NCI-H146 (cell line): ENCODE data around the gene IGSF6.
"Not testable (repeated sequence)": the region's sequence is repeated elsewhere in the genome, so short reads cannot be mapped to it uniquely, and the experiment has no call there.

Experiments
- DNase-seq: peaks from one replicate; lab custom pipeline; 2025; lab: John Stamatoyannopoulos, UW

Gene IGSF6

DNA sequence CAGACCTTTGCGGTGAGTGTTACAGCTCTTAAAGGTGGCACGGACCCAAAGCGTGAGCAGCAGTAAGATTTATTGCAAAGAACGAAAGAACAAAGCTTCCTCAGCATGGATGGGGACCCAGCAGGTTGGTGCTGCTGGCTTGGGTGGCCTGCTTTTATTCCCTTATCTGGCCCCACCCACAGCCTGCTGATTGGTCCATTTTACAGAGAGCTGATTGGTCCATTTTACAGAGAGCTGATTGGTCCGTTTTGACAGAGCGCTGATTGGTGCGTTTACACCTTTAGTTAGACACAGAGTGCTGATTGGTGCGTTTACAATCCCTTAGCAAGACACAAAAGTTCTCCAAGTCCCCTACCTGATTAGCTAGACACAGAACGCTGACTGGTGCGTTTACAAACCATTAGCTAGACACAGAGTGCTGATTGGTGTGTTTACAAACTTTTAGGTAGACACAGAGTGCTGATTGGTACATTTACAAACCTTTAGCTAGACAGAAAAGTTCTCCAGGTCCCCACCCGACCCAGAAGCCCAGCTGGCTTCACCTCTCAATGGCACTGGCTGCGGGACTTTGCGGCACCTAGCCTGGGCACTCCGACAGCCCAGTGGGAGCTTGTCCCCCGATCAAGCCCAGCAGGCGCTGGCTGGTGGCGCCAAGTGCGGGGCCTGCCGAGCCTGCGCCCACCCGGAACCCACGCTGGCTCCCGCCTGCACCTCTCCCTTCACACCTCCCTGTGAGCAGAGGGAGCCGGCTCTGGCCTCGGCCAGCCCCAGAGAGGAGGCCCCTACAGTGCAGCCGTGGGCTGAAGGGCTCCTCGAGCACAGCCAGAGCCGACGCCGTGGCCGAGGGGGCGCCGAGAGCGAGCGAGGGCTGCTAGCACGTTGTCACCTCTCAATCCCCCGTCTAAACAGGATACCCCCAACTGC, 22.5 kb downstream of the IGSF6 start:
- not testable (repeated sequence) for DNase-seq

DNA sequence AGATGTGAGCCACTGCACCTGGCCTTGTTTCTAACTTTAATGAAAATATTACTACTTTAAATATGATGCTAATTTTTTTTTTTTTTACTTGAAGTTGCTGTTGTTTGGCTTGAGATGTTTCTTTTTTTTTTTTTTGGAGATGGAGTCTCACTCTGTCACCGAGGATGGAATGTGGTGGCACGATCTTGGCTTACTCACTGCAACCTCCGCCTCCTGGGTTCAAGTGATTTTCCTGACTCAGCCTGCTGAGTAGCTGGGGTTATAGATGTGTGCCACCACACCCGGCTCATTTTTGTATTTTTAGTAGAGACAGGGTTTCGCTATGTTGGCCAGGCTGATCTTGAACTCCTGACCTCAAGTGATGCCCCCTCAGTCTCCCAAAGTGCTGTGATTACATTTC, 23.6 kb downstream of the IGSF6 start:
- no peak for DNase-seq

DNA sequence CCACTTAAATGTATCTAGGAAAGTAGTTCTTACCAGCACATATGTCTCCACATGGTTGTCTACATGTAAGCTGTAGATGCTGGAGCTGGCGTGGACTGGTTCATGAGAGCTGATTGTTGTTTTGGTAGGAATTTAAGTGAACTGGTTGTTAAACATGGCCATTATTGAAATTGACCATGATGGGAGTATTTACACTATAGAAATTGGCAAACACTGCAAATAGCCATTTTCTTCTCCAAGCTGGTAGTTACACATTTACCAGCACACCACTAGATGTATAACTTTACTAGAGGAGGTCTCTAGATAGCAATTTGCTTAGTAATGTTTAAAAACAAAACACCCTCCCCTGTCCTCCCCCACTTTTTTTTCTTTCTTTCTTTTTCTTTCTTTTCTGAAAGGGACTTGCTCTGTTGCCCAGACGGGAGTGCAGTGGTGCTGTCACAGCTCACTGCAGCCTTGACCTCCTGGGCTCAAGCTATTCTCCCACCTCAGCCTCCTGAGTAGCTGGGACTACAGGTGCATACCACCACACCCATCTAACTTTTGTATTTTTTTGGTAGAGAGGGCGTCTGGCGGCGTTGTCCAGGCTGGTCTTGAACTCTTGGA, 24.2 kb downstream of the IGSF6 start:
- no peak for DNase-seq

DNA sequence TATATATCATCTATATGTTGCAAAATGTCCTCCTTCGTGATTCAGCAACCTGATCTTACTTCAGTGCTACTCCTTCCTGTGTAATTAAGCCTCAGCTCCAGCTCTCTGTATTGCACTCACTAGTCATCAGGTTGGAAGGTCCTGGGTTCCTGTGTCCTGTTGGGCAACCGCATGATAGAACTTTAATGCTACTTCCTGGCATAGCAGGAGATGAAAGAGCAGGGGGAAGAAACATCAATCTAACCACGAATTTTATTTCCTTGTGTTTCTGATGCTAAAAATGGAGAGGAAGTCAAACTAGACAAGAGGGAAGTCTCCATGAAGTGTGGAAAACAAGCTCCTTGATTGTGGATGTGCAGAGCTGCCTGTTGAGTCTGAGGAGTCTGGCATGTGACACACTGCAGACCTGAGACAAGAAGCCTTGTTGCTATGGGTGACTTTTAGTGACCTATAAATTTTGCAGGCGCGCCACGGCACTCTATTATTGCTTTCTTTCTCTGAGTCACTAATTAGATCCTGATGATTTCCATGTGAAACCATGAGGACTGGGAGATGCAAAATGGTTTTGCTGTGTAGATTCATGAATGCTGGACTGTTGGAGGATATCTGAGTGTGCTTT, 25.6 kb downstream of the IGSF6 start:
- no peak for DNase-seq

DNA sequence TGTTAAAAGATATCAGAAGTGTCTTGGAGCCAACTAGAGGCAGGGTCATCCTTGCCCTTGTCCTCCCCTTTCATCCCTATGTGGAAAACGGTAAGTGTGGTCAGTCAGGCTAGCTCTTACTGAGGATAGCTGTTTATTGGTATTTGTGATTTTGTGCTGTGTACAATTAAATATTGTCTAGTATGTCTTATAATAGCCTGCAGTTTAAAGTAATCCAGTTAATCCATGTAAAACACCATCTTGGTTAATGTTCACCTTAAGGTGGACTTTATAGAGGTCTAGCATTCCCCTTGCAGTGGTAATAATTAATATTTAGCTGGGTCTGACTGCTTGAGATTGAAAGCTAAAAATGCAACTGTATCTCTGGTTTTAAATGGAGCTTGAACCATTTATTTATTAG, 27.4 kb downstream of the IGSF6 start:
- no peak for DNase-seq

DNA sequence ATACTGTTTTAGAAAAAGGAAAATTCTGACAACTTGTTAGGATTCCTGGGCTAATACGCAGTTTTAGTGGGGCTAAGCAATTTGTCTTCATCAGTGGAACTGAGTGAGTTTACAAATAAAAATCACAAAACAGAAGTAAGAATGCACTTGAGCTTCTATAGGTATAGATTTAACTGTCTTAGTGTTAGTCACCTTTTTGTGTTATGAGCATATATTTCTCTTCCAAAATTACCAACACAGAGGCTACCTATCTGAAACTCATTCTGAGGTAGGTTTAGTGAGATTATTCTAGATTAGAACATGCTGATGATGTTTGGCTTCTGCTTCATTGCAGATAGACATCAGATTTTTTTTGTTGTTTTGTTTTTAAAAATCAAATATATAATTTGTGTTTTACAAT, 29.9 kb downstream of the IGSF6 start:
- DNase-seq: no peak

DNA sequence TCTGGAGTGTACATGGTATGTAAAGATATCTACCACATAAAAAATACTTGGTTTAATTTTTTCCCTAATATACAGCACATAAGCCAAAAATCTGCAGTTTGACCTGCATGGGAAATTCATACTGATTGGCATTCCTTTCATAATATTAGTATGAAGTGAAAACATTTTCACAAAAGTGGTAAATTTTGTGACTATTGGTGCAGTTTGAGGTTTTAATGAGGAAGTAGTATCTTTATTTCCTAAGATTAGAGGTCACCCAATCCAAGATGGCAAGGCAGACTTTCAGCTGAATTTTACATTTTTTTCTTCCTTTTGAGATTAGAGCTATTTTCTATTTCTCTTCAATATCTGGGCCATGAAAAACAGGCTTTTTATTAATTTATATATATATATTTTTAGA, 31.8 kb downstream of the IGSF6 start:
- no peak for DNase-seq

DNA sequence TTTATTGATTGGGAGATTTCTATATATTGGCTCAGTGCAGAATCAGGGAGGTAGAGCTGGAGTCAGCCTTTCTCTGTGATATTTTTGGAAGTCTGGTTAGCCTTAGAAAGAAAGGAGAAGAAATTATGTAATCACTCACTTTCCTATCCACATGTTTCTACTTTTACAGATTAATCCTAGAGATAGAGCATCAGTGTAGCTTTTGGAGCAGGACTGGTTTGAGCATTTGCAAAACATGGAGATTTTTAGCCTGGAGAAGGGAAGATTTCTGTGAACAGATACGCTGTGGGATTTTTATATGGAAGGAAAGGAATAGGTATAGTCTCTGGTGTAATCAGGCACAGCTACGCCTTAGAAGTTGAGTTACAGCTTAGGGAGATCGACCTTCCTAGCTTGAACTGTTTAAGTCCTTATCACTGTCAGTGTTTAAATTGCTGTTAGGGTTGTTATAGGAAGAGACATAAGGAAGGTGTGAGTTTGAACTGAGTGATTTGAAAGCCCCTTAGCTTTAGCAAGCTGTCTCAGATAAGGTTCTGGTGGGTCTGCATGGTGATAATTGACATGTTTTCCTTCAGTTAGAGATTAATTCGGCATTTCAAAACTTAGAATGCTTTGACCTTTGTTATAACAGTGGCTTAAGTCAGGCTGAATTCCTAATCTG, 32.5 kb downstream of the IGSF6 start:
- DNase-seq: no peak

DNA sequence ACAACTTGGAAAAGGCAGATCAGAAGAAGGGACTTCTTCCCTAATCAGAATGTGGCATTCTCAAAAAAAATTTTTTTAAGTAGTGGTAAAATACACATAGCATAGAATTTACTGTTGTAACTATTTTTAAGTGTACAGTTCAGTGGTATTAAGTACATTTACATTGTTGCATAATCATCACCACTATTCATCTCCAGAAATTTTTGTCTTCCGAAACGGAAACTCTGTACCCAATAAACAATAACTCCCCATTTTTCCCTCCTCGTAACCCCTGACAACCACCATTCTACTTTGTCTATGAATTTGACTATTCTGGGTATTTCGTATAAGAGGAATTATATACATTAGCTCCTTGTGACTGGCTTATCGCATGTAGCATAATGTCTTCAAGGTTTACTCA, 34.1 kb downstream of the IGSF6 start:
- DNase-seq: no peak

DNA sequence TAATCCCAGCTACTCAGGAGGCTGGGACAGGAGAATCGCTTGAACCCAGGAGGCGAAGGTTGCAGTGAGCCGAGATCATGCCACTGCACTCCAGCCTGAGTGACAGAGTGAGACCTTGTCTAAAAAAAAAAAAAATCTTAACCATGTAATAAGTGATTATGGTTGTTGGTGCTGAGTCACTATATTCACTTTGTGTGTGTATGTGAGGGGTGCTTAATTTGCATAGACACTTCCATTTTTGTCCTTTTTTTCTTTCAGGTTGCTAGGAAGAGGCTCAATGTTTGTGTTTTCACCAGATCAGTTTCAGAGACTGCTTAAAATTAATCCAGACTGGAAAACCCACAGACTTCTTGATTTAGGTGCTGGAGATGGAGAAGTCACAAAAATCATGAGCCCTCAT, 34.8 kb downstream of the IGSF6 start:
- no peak for DNase-seq

DNA sequence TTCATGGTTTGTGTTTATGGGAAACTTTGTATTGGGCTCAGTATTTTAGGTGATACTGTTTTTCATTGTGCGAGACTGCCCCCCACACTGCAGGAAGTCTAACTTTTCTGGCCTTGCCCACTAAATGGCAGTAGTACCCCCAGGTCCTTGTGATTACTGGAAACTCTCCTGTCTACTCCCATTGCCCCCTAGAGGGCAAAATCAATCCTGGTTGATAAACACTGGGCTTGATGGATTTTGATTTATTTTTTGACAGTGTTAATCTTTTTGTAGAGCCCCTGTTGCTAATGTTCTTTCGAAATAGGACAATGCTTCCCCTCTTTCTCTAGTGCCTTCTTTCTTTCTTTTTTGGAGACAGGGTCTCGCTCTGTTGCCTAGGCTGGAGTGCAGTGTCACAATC, 37.5 kb downstream of the IGSF6 start:
- DNase-seq: no peak

DNA sequence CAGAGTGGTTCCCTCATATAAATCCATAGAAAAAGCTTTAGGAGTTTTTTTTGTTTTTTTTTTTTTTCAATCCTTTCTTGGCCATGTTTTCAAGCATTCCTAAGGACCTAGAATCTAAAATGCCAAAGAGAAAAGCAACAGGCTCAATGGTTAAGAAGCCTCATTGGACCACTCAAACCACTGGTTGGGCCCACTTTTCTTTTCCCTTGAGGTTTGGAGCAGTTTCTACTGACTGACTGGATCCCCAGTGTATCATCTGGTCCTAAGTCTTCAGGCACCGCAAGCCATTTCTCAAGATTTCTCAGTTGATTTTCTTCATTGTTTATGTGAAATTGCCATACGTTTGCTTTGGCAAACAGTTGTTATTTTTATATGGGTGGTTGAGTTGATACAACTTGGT, 38.6 kb downstream of the IGSF6 start:
- DNase-seq: no peak

DNA sequence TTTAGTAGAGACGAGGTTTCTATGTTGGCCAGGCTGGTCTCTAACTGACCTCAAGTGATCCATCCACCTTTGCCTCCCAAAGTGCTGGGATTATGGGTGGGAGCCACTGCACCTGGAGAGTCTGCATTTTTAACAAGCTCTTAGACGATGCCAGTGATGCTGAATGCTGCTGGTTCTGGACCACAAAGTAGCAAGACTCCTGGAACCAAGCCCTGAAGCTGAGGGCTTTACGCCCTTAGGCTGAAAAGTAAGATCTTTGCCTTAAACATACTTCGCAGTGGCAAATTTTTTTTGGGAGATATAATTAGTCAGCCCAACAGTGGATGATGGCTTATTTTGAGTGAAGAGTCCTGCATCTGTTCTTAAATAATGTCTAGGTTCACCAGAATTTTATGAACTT, 39.0 kb downstream of the IGSF6 start:
- DNase-seq: no peak

DNA sequence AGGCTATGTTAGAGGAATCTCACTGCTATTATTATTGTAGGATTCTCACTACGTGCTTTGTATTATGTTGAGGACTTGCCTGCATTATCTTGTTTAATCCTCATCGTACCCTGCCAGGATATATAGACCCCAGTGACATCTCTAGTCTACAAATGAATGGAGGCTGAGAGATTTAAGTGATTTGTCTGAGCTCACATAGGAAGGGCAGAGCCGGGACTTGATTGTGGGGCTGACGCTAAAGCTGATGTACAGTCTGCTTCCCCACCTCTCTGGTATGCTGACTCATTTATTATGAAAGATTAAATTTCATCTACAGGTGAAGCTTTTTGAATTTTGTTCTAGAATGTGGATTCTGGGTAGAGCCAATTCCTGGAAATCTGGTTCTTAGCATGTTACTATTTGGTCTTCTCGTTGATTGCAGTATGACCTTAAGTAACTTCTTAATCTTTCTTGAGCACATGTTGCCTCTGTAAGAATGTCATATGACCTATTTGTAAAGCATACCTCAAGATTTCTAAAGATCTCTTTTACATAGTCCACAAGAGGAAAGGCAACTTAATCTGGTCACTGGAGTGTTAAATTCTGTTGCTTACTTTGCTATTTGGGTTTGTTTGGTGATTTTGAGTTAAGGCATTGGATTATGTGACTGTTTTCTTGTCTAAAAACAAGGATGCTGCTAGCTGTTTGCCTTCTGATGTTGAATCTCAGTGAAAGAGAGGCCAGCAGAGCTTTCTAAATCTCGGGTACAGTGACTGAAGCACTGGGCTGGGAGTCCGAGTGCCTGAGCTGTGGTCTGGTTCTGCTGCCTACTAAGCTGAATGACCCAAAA, 40.6 kb downstream of the IGSF6 start:
- DNase-seq: no peak

DNA sequence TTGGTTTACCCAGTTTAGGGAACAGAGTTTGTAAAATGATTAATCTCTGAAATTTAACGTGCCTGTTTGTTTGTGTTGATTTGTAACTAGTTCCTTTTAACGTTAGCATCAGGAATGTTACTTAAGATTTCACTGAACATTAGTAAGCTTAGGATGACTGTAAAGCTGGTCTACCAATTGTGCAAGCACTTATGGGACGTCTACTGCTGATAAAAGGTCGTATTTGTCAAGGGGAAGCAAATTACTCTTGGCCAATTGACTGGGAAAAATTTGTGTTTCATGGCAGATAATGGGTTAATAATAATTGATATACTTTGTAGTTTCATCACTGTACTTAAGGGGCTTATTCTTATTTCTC, 41.2 kb downstream of the IGSF6 start:
- DNase-seq: no peak

DNA sequence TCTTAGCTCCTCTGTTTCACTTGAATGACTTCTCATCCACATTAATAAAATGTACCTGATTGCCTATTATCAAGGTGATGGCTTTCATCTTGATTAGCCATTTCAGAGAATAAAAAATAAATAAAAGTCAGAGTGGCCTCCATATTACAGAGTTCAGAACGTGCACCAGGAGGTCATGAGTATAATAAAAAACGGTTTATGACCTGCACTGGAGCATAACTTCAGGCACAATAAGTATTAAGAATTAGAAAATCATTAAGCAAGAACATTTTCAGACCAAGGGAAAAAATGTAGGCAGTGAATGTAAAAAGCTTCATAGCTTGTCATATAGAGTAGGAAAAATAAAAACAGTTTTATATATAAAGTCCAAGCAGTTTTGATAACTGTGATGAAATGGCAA, 41.6 kb downstream of the IGSF6 start:
- DNase-seq: no peak

DNA sequence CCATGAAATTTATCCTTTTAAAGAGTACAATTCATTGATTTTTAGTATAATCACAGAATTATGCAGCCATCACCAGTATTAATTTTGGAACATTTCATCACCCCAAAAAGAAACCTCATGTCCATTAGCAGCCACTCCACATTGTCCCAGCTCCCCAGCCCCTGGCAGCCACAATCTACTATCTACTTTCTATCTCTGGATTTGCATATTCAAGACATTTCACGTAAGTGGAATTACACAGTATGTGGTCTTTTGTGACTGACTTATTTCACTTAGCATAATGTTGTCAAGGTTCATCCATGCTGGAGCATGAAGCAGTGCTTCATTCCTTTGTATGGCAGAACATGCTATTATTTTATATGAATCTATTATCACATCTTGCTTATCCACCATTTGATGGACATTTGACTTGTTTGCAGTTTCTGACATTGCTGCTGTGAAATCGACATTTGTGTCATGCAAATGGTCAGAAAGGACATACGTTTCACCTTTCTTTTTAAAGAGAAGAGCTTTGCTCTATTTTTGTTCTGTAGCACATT, 42.3 kb downstream of the IGSF6 start:
- DNase-seq: no peak

DNA sequence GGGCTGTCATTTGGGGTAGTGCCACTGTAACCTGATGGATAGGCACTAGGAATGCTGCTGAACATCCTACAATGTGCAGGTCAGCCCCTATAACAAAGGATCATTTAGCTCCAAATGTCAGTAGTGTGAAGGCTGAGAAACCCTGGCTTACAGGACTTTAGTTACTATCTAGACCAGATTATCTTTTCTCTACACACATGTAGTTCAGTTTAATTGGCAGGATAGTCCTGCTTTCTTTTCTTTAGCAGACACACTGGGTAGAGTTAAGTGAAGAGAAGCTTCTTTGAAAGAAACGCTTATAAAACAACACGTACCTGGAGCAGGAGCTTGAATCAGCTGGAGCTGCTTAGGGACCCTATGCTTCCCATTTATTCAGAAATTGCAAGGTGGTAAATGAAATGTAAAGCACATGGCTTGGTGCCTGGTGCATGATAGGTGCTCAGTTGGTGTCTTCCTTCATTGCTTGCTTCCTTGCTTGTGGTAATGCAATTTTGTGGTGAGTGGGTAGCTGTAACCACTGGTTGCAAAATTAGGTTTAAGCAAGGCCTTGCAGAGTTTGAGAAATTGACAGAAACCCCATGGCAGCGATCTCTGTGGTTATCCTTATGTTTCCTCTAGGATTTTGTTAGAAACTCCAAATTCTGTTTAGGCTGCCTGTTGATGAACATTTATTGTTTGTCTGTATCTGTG, 43.6 kb downstream of the IGSF6 start:
- DNase-seq: no peak

DNA sequence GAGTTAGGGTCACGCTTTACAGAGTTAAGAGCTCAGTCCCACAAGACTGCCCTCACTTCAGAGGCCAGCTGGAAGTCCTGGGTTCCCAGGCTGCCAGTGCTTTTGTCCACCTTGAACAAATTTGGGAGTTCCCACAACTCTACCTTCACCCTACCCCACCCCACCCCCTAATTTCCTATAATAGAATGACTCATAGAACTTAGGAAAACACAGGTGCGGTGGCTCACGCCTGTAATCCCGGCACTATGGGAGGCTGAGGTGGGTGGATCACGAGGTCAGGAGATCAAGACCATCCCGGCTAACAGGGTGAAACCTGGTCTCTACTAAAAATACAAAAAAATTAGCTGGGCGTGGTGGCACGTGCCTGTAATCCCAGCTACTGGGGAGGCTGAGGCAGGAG, 46.6 kb downstream of the IGSF6 start:
- not testable (repeated sequence) for DNase-seq

DNA sequence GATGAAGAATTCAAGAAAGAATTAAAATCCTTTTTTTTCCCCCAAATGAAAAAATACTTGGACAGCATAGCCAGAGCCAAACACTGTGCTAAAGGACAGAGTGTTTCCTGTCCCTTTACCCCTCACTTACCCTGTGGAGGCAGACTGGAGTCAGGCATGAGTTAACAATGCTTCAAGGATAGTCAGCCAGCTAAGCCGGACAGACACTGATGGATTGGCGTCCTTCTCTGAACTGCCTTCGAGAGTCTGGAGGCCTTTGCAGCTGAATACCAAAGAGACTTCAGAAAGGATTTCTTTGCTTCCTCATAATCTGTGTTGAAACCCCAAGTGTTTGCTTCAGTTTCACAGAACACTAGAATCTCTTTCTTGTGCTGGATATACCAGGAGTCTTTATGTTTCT, 48.5 kb downstream of the IGSF6 start:
- no peak for DNase-seq

DNA sequence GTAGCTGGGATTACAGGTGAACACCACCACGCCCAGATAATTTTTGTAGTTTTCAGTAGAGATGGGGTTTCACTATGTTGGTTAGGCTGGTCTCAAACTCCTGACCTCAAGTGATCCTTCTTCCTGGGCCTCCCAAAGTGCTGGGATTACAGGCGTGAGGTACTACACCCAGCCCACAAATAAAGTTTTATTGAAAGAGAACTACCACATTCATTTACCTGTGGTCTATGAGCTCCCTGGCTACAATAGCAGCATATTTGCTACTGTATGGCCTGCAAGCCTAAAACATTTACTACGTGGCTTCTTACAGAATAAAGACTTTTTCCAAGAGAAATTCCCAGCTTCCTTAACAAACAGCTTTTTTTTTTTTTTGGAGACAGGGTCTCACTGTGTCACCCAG, 49.6 kb downstream of the IGSF6 start:
- DNase-seq: no peak
